ENCODE results near the gene NKX2-3. TPM values are rescaled to one million over a fixed set of nuclear protein-coding genes. Genes with fewer than 3 reads are reported as not detected.

NKX2-3 gene
- total and polyA plus RNA-seq, 2 of the 8 experiments (the other 6 are each of a cell fraction or from before 2014, with no cell fraction given) = not detected

DNA sequence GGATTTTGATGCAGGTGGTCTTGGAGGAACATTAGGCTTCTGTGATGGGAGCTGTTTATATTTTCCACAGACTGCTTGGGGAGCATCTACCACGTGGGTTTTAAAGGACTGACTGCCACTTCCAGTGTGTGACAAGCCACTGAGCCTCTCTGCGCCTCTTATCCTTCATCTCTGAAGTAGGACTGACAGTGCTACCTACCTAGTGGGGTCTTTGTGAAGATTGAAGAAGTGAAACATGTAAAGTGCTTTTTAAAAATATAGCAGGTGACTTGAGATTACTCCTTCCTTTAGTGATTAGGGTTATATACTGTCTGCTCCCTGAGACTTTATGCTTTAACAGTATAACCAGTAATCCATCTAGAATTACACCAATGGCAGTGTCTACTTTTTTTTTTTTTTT, 29.9 kb downstream of the NKX2-3 start (continued):
- TF ChIP-seq, protein P1, sequence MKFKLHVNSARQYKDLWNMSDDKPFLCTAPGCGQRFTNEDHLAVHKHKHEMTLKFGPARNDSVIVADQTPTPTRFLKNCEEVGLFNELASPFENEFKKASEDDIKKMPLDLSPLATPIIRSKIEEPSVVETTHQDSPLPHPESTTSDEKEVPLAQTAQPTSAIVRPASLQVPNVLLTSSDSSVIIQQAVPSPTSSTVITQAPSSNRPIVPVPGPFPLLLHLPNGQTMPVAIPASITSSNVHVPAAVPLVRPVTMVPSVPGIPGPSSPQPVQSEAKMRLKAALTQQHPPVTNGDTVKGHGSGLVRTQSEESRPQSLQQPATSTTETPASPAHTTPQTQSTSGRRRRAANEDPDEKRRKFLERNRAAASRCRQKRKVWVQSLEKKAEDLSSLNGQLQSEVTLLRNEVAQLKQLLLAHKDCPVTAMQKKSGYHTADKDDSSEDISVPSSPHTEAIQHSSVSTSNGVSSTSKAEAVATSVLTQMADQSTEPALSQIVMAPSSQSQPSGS (IDR thresholded peaks at IDR 0.05; ENCODE audit: low read length) = no peak
- no peak for TF ChIP-seq ZNF274 (IDR thresholded peaks at IDR 0.05; ENCODE audit: borderline replicate concordance, extremely low read depth, low read length)
- no peak for TF ChIP-seq BACH1 (IDR thresholded peaks at IDR 0.05; ENCODE audit: low read length)
- no peak for TF ChIP-seq EP300 (IDR thresholded peaks at IDR 0.05; ENCODE audit: borderline replicate concordance in 1 of 2, low read depth in 2 of 2, low read length in 2 of 2)
- TF ChIP-seq EGR1 (IDR thresholded peaks at IDR 0.05; ENCODE audit: borderline replicate concordance, low read depth, low read length) = no peak
